ENCODE measurements around the gene SYT17. TPM values are rescaled to one million over a fixed set of nuclear protein-coding genes. Genes with fewer than 3 reads are reported as not detected.

Gene SYT17
- total RNA-seq, 1 experiment from 2014 or later: 36.6 TPM

- H3K4me2 ChIP-seq: no peak overlapping the region
Measured at GRCh38 chr16:19274165-19274797, 106.2 kb downstream of the SYT17 start.

GRCh38 chr16:19278403-19278802, 110.4 kb downstream of the SYT17 start:
- Histone ChIP-seq H3K9me2 (ENCODE audit: insufficient read depth) (no peaks in the 10 kb centered on the region), H3K4me3 (no peak overlapping the region), H3K9me3 (ENCODE audit: insufficient read depth, low read depth) (no peaks in the 10 kb centered on the region), H3K36me3 (ENCODE audit: low read depth) (no peaks in the 10 kb centered on the region), H2AFZ (no peak overlapping the region), H3K27ac (no peak overlapping the region), H3K27me3 (ENCODE audit: insufficient read depth, low read depth) (no peaks in the 10 kb centered on the region), H4K20me1 (ENCODE audit: insufficient read depth) (no peaks in the 10 kb centered on the region), H3F3A (ENCODE audit: insufficient read depth, low read depth) (peaks cover 10% of the 10 kb centered on the region; the same call in 1 of the 2 replicates), H3K4me1 (replicated peaks; ENCODE audit: insufficient read depth) (peaks cover 5% of the 10 kb centered on the region), H3K79me2 (ENCODE audit: low read depth) (no peaks in the 10 kb centered on the region), H3K4me2 (no peak overlapping the region)
- DNase-seq: peak in 1 of 2 experiments; percentile 19
- BruUV-seq (replicated peaks): no TSS peak
- POLR2A ChIA-PET (ENCODE audit: unreplicated experiment): no interaction called here
- CTCF ChIA-PET: no interaction called here
- TF ChIP-seq CTCF (conservative IDR thresholded peaks at IDR 0.05) (no peak), EZH2 (IDR thresholded peaks at IDR 0.05; ENCODE audit: low read depth) (no peak)
- intact Hi-C loops (cut with micrococcal nuclease; ENCODE audit: unreplicated experiment): no loop called here

More at GRCh38 chr16:19274165-19274797, 106.2 kb downstream of the SYT17 start:
- no peak for DNase-seq
- Histone ChIP-seq H3K27me3 (ENCODE audit: insufficient read depth, low read depth) (no peaks in the 10 kb centered on the region), H2AFZ (no peak overlapping the region), H4K20me1 (ENCODE audit: insufficient read depth) (no peaks in the 10 kb centered on the region), H3K79me2 (ENCODE audit: low read depth) (no peaks in the 10 kb centered on the region), H3K27ac (no peak overlapping the region), H3F3A (ENCODE audit: insufficient read depth, low read depth) (no peaks in the 10 kb centered on the region), H3K9me3 (ENCODE audit: insufficient read depth, low read depth) (no peaks in the 10 kb centered on the region), H3K4me1 (replicated peaks; ENCODE audit: insufficient read depth) (no peaks in the 10 kb centered on the region), H3K4me3 (no peak overlapping the region), H3K36me3 (ENCODE audit: low read depth) (no peaks in the 10 kb centered on the region), H3K9me2 (ENCODE audit: insufficient read depth) (no peaks in the 10 kb centered on the region)
- CTCF ChIA-PET: no interaction called here
- TF ChIP-seq EZH2 (IDR thresholded peaks at IDR 0.05; ENCODE audit: low read depth): no peak
- no peak for TF ChIP-seq CTCF (conservative IDR thresholded peaks at IDR 0.05)
- intact Hi-C loops (cut with micrococcal nuclease; ENCODE audit: unreplicated experiment): no loop called here
- POLR2A ChIA-PET (ENCODE audit: unreplicated experiment): interaction anchor here (0.6 kb wide), 1 partner anchor 167 kb away, joined by 4 read pairs; no protein-coding TSS in a partner anchor
- BruUV-seq (replicated peaks): no TSS peak

GRCh38 chr16:19281246-19281645, 113.2 kb downstream of the SYT17 start:
- Histone ChIP-seq H3K9me3 (ENCODE audit: insufficient read depth, low read depth) (no peaks in the 10 kb centered on the region), H3F3A (ENCODE audit: insufficient read depth, low read depth) (peaks cover 28% of the 10 kb centered on the region; the same call in 1 of the 2 replicates), H3K36me3 (ENCODE audit: low read depth) (no peaks in the 10 kb centered on the region), H4K20me1 (ENCODE audit: insufficient read depth) (no peaks in the 10 kb centered on the region), H2AFZ (no peak overlapping the region), H3K27ac (no peak overlapping the region), H3K4me2 (no peak overlapping the region), H3K9me2 (ENCODE audit: insufficient read depth) (no peaks in the 10 kb centered on the region), H3K4me3 (no peak overlapping the region), H3K27me3 (ENCODE audit: insufficient read depth, low read depth) (no peaks in the 10 kb centered on the region), H3K4me1 (replicated peaks; ENCODE audit: insufficient read depth) (peaks cover 23% of the 10 kb centered on the region), H3K79me2 (ENCODE audit: low read depth) (no peaks in the 10 kb centered on the region)
- DNase-seq: no peak
- BruUV-seq (replicated peaks): no TSS peak
- CTCF ChIA-PET: no interaction called here
- intact Hi-C loops (cut with micrococcal nuclease; ENCODE audit: unreplicated experiment): loop anchor here (5.0 to 10.0 kb wide), 2 partner anchors 44 to 94 kb away; no protein-coding TSS in a partner anchor
- POLR2A ChIA-PET (ENCODE audit: unreplicated experiment): no interaction called here
- TF ChIP-seq EZH2 (IDR thresholded peaks at IDR 0.05; ENCODE audit: low read depth) (no peak), CTCF (conservative IDR thresholded peaks at IDR 0.05) (no peak)

All from PC-9 (cell line).